Activated CD8-positive, alpha-beta memory T cell treated with anti-CD3 and anti-CD28 coated beads, Interleukin-2, amount 10 ng/mL, durations not matched to agents 7 days and 5 days (primary cell): ENCODE results near the gene LMNA. TPM values are rescaled to one million over a fixed set of nuclear protein-coding genes. Genes with fewer than 3 reads are reported as not detected.
"Not testable (repeated sequence)": the region's sequence is repeated elsewhere in the genome, so short reads cannot be mapped to it uniquely, and the experiment has no call there.

Experiments used
- ATAC-seq: fragments of 150-1000 bp; cut with Tn5 transposase; one replicate; pipeline ENCODE4 v1.10.0; 2021; ENCODE audit warnings: moderate library complexity
- CTCF ChIA-PET: fragments of 350-600 bp; sonication (Branson Sonifier 250); formaldehyde crosslinking; loops from one replicate; lab custom pipeline; 2021; ENCODE audit warnings: antibody characterized with exemption; lab: Charles Lee
- DNase-seq: peaks from one replicate; pipeline ENCODE4 v3.0.0-alpha.2; 2020
- H3K27ac Mint-ChIP-seq: one replicate; pipeline ENCODE4 v1.8.0; 2021; ENCODE audit warnings: mild to moderate bottlenecking, mixed read lengths
- H3K27me3 Mint-ChIP-seq: one replicate; pipeline ENCODE4 v1.8.0; 2021; ENCODE audit warnings: mixed read lengths
- H3K36me3 Mint-ChIP-seq: one replicate; pipeline ENCODE4 v1.8.0; 2021; ENCODE audit warnings: mild to moderate bottlenecking, mixed read lengths
- H3K4me1 Mint-ChIP-seq: one replicate; pipeline ENCODE4 v1.8.0; 2021; ENCODE audit warnings: mixed read lengths
- H3K4me3 Mint-ChIP-seq: one replicate; pipeline ENCODE4 v1.8.0; 2021; ENCODE audit warnings: mild to moderate bottlenecking, moderate library complexity, mixed read lengths
- H3K9me3 Mint-ChIP-seq: one replicate; pipeline ENCODE4 v1.8.0; 2022; ENCODE audit warnings: low read depth, mixed read lengths
- total RNA-seq, 2 experiments: library from RNA; stranded (reverse); gene quantifications; one replicate each; pipeline ENCODE4 v1.2.3, GENCODE V29; 2021

The LMNA gene
- total RNA-seq, 2 experiments from 2014 or later: 37.3 to 41.9 TPM

GRCh38 chr1:156113282-156113950, 1.1 kb upstream of the LMNA start:
- peaks cover 34% of the 10 kb centered on the region for H3K27me3 Mint-ChIP-seq
- H3K36me3 Mint-ChIP-seq: no peaks in the 10 kb centered on the region
- H3K4me1 Mint-ChIP-seq: peaks cover 23% of the 10 kb centered on the region
- ATAC-seq (no peak), DNase-seq (no peak)
- CTCF ChIA-PET: interaction anchor here (7.3 to 25.5 kb wide), 2 partner anchors 14 to 19 kb away, joined by 127 to 979 read pairs; partner anchors contain the start of gene MEX3A
- H3K9me3 Mint-ChIP-seq: no peaks in the 10 kb centered on the region
- no peak overlapping the region for H3K27ac Mint-ChIP-seq
- no peak overlapping the region for H3K4me3 Mint-ChIP-seq

- H3K36me3 Mint-ChIP-seq: no peaks in the 10 kb centered on the region
- no peaks in the 10 kb centered on the region for H3K9me3 Mint-ChIP-seq
- peak overlapping the region; percentile 63 for H3K27ac Mint-ChIP-seq
- peaks cover 31% of the 10 kb centered on the region for H3K4me1 Mint-ChIP-seq
- DNase-seq (no peak), ATAC-seq (peak; percentile 21)
- CTCF ChIA-PET: interaction anchor here (1.1 to 25.5 kb wide), 5 partner anchors 12 to 942 kb away, joined by 3 to 979 read pairs (median 7); partner anchors contain the start of genes KRTCAP2 and MEX3A
- H3K4me3 Mint-ChIP-seq: peak overlapping the region; percentile 83
- H3K27me3 Mint-ChIP-seq: peaks cover 34% of the 10 kb centered on the region
These were observed 505 bp downstream of the LMNA start for GRCh38 chr1:156114919-156115513.

- Mint-ChIP-seq H3K27me3 (peaks cover 34% of the 10 kb centered on the region), H3K4me3 (peak overlapping the region; percentile 83), H3K4me1 (peaks cover 37% of the 10 kb centered on the region), H3K27ac (peak overlapping the region; percentile 63), H3K9me3 (no peaks in the 10 kb centered on the region), H3K36me3 (no peaks in the 10 kb centered on the region)
- CTCF ChIA-PET: interaction anchor here (0.5 to 25.5 kb wide), 5 partner anchors 12 to 110 kb away, joined by 3 to 979 read pairs (median 7); partner anchors contain the start of gene MEX3A
- ATAC-seq (no peak), DNase-seq (no peak)
These were observed 1.2 kb downstream of the LMNA start for GRCh38 chr1:156115514-156116374.

- H3K4me3 Mint-ChIP-seq: peak overlapping the region; percentile 83
- H3K4me1 Mint-ChIP-seq: peaks cover 37% of the 10 kb centered on the region
- H3K27me3 Mint-ChIP-seq: peaks cover 31% of the 10 kb centered on the region
These were observed 2.2 kb downstream of the LMNA start for GRCh38 chr1:156116731-156117130.

GRCh38 chr1:156117414-156118176, 3.1 kb downstream of the LMNA start:
- DNase-seq: no peak
- H3K4me3 Mint-ChIP-seq: no peak overlapping the region
- peaks cover 25% of the 10 kb centered on the region for H3K27me3 Mint-ChIP-seq
- H3K4me1 Mint-ChIP-seq: peaks cover 37% of the 10 kb centered on the region
- no peaks in the 10 kb centered on the region for H3K36me3 Mint-ChIP-seq
- no peak overlapping the region for H3K27ac Mint-ChIP-seq
- CTCF ChIA-PET: interaction anchor here (0.6 to 25.5 kb wide), 4 partner anchors 10 to 173 kb away, joined by 3 to 979 read pairs (median 66); partner anchors contain the start of gene MEX3A
- ATAC-seq: no peak
- no peaks in the 10 kb centered on the region for H3K9me3 Mint-ChIP-seq

More at GRCh38 chr1:156116731-156117130, 2.2 kb downstream of the LMNA start:
- not testable (repeated sequence) for H3K36me3 Mint-ChIP-seq, ATAC-seq, DNase-seq, H3K9me3 Mint-ChIP-seq, H3K27ac Mint-ChIP-seq
- CTCF ChIA-PET: interaction anchor here (7.3 to 25.5 kb wide), 2 partner anchors 11 to 22 kb away, joined by 127 to 979 read pairs; partner anchors contain the start of gene MEX3A

- peak overlapping the region; percentile 23 for H3K4me3 Mint-ChIP-seq
- peaks cover 40% of the 10 kb centered on the region for H3K4me1 Mint-ChIP-seq
These were observed 3.8 kb downstream of the LMNA start for GRCh38 chr1:156118177-156118868.

GRCh38 chr1:156119503-156120209, 5.1 kb downstream of the LMNA start:
- Mint-ChIP-seq H3K9me3 (no peaks in the 10 kb centered on the region), H3K36me3 (no peaks in the 10 kb centered on the region), H3K27me3 (peaks cover 10% of the 10 kb centered on the region), H3K4me1 (peaks cover 44% of the 10 kb centered on the region), H3K27ac (peak overlapping the region; percentile 64), H3K4me3 (no peak overlapping the region)
- ATAC-seq (no peak), DNase-seq (no peak)
- CTCF ChIA-PET: interaction anchor here (1.2 to 25.5 kb wide), 4 partner anchors 10 to 53 kb away, joined by 3 to 979 read pairs (median 8); partner anchors contain the start of gene MEX3A

More at GRCh38 chr1:156118177-156118868, 3.8 kb downstream of the LMNA start:
- Mint-ChIP-seq H3K36me3 (no peaks in the 10 kb centered on the region), H3K27ac (no peak overlapping the region), H3K27me3 (peaks cover 22% of the 10 kb centered on the region), H3K9me3 (no peaks in the 10 kb centered on the region)
- ATAC-seq (no peak), DNase-seq (no peak)
- CTCF ChIA-PET: interaction anchor here (0.8 to 25.5 kb wide), 4 partner anchors 10 to 59 kb away, joined by 3 to 979 read pairs (median 4); partner anchors contain the start of gene MEX3A

GRCh38 chr1:156120318-156120717, 5.8 kb downstream of the LMNA start:
- Mint-ChIP-seq H3K27me3 (peaks cover 5% of the 10 kb centered on the region), H3K27ac (peak overlapping the region; percentile 64), H3K9me3 (no peaks in the 10 kb centered on the region), H3K36me3 (no peaks in the 10 kb centered on the region), H3K4me1 (peaks cover 46% of the 10 kb centered on the region), H3K4me3 (no peak overlapping the region)
- DNase-seq (no peak), ATAC-seq (no peak)
- CTCF ChIA-PET: interaction anchor here (1.4 to 25.5 kb wide), 3 partner anchors 9 to 26 kb away, joined by 3 to 979 read pairs (median 12); partner anchors contain the start of gene MEX3A

- not testable (repeated sequence) for DNase-seq, ATAC-seq, H3K36me3 Mint-ChIP-seq, H3K4me3 Mint-ChIP-seq, H3K27ac Mint-ChIP-seq, H3K9me3 Mint-ChIP-seq, H3K27me3 Mint-ChIP-seq
- CTCF ChIA-PET: interaction anchor here (2.8 to 25.5 kb wide), 2 partner anchors 8 to 27 kb away, joined by 12 to 979 read pairs; partner anchors contain the start of gene MEX3A
- peaks cover 47% of the 10 kb centered on the region for H3K4me1 Mint-ChIP-seq
These were observed 6.5 kb downstream of the LMNA start for GRCh38 chr1:156121005-156121404.

- ATAC-seq (no peak), DNase-seq (no peak)
- H3K36me3 Mint-ChIP-seq: no peaks in the 10 kb centered on the region
- H3K9me3 Mint-ChIP-seq: no peaks in the 10 kb centered on the region
- no peak overlapping the region for H3K27ac Mint-ChIP-seq
- CTCF ChIA-PET: interaction anchor here (2.8 to 25.5 kb wide), 2 partner anchors 8 to 27 kb away, joined by 12 to 979 read pairs; partner anchors contain the start of gene MEX3A
- peaks cover 47% of the 10 kb centered on the region for H3K4me1 Mint-ChIP-seq
- no peak overlapping the region for H3K4me3 Mint-ChIP-seq
- peaks cover under 1% of the 10 kb centered on the region for H3K27me3 Mint-ChIP-seq
These were observed 6.9 kb downstream of the LMNA start for GRCh38 chr1:156121457-156121856.

GRCh38 chr1:156122086-156122485, 7.6 kb downstream of the LMNA start:
- no peak for DNase-seq
- peaks cover 53% of the 10 kb centered on the region for H3K4me1 Mint-ChIP-seq
- no peaks in the 10 kb centered on the region for H3K9me3 Mint-ChIP-seq
- H3K27me3 Mint-ChIP-seq: no peaks in the 10 kb centered on the region
- no peak overlapping the region for H3K4me3 Mint-ChIP-seq
- no peak for ATAC-seq
- CTCF ChIA-PET: interaction anchor here (0.9 to 25.5 kb wide), 4 partner anchors 7 to 123 kb away, joined by 3 to 979 read pairs (median 8); partner anchors contain the start of gene MEX3A
- no peak overlapping the region for H3K27ac Mint-ChIP-seq
- H3K36me3 Mint-ChIP-seq: no peaks in the 10 kb centered on the region
